Activated B cell treated with CpG ODN at 0.5 μM for 24 hours (primary cell): ENCODE measurements around the gene NDST1. TPM values are rescaled to one million over a fixed set of nuclear protein-coding genes. Genes with fewer than 3 reads are reported as not detected.

Source experiments
- ATAC-seq: fragments of 200-7000 bp; cut with Tn5 transposase; one replicate; pipeline ENCODE4 v1.10.0; 2021; ENCODE audit warnings: low read depth, mild to moderate bottlenecking, moderate library complexity
- CTCF ChIA-PET: fragments of 350-600 bp; sonication (Branson Sonifier 250); formaldehyde crosslinking; loops from one replicate; lab custom pipeline; 2021; ENCODE audit warnings: antibody characterized with exemption; lab: Charles Lee
- POLR2A ChIA-PET: fragments of 350-600 bp; sonication (Branson Sonifier 250); formaldehyde crosslinking; loops from one replicate; lab custom pipeline; 2021; ENCODE audit warnings: antibody characterized with exemption; lab: Charles Lee
- DNase-seq: peaks from one replicate; pipeline ENCODE4 v3.0.0; 2022
- H3K27ac Mint-ChIP-seq: one replicate; pipeline ENCODE4 v1.8.0; 2020; ENCODE audit warnings: mixed read lengths
- H3K27me3 Mint-ChIP-seq: one replicate; pipeline ENCODE4 v1.8.0; 2021; ENCODE audit warnings: mixed read lengths
- H3K36me3 Mint-ChIP-seq: one replicate; pipeline ENCODE4 v1.8.0; 2021; ENCODE audit warnings: low read depth, mixed read lengths
- H3K4me1 Mint-ChIP-seq: one replicate; pipeline ENCODE4 v1.8.0; 2021; ENCODE audit warnings: mixed read lengths
- H3K4me3 Mint-ChIP-seq: one replicate; pipeline ENCODE4 v1.8.0; 2020; ENCODE audit warnings: mild to moderate bottlenecking, mixed read lengths
- H3K9me3 Mint-ChIP-seq: one replicate; pipeline ENCODE4 v1.8.0; 2020; ENCODE audit warnings: mixed read lengths
- CTCF ChIP-seq: fragments of 200-600 bp; IDR thresholded peaks from one replicate; pipeline ENCODE4 v1.8.0; 2022; ENCODE audit warnings: antibody characterized with exemption, mild to moderate bottlenecking
- intact Hi-C: fragments of 100-400 bp; cut with micrococcal nuclease; formaldehyde crosslinking; loops from one replicate; pipeline ENCODE4 v1.15.1; 2024
- total RNA-seq: library from RNA; stranded (reverse); gene quantifications from 2 replicates; pipeline ENCODE4 v1.2.3, GENCODE V29; 2022

Gene NDST1
- total RNA-seq, 1 donor from 2014 or later, result 8.1 TPM

- H3K9me3 Mint-ChIP-seq, result peaks cover 2% of the 10 kb centered on the region
- ATAC-seq (no peak), DNase-seq (no peak)
- no peak overlapping the region for H3K27ac Mint-ChIP-seq
- CTCF ChIA-PET, result no interaction called here
- POLR2A ChIA-PET, result interaction anchor here (0.7 kb wide), 1 partner anchor 54 kb away, joined by 3 read pairs; no protein-coding TSS in a partner anchor
- TF ChIP-seq CTCF, result no peak
- intact Hi-C loops, result no loop called here
- H3K4me3 Mint-ChIP-seq, result no peak overlapping the region
- H3K36me3 Mint-ChIP-seq, result peaks cover 35% of the 10 kb centered on the region
- H3K27me3 Mint-ChIP-seq, result no peaks in the 10 kb centered on the region
- no peaks in the 10 kb centered on the region for H3K4me1 Mint-ChIP-seq
Measured at GRCh38 chr5:150541397-150541675, 33.4 kb downstream of the NDST1 start.

GRCh38 chr5:150541895-150542294 is 34.0 kb downstream of the NDST1 start:
- Mint-ChIP-seq H3K27ac (no peak overlapping the region), H3K9me3 (peaks cover 2% of the 10 kb centered on the region), H3K4me3 (no peak overlapping the region), H3K4me1 (no peaks in the 10 kb centered on the region), H3K36me3 (peaks cover 32% of the 10 kb centered on the region), H3K27me3 (no peaks in the 10 kb centered on the region)
- ATAC-seq, result no peak
- ChIA-PET POLR2A (interaction anchor here (0.7 kb wide), 1 partner anchor 55 kb away, joined by 3 read pairs; no protein-coding TSS in a partner anchor), CTCF (no interaction called here)
- DNase-seq, result no peak
- TF ChIP-seq CTCF, result no peak
- intact Hi-C loops, result no loop called here

GRCh38 chr5:150542933-150543445 is 35.1 kb downstream of the NDST1 start:
- Mint-ChIP-seq H3K27ac (no peak overlapping the region), H3K36me3 (peaks cover 22% of the 10 kb centered on the region), H3K27me3 (no peaks in the 10 kb centered on the region), H3K4me1 (no peaks in the 10 kb centered on the region), H3K4me3 (no peak overlapping the region), H3K9me3 (no peaks in the 10 kb centered on the region)
- CTCF ChIA-PET, result no interaction called here
- ATAC-seq (no peak), DNase-seq (no peak)
- no peak for TF ChIP-seq CTCF
- intact Hi-C loops, result no loop called here
- POLR2A ChIA-PET, result no interaction called here

- H3K36me3 Mint-ChIP-seq, result peaks cover 18% of the 10 kb centered on the region
- ATAC-seq (peak; percentile 100), DNase-seq (peak; percentile 58)
- intact Hi-C loops, result loop anchor here (1.0 kb wide), 1 partner anchor 85 kb away; no protein-coding TSS in a partner anchor
- ChIA-PET CTCF (interaction anchor here (1.4 to 2.4 kb wide), 6 partner anchors 11 to 89 kb away, joined by 4 to 28 read pairs (median 6); no protein-coding TSS in a partner anchor), POLR2A (interaction anchor here (0.6 kb wide), 1 partner anchor 65 kb away, joined by 4 read pairs; no protein-coding TSS in a partner anchor)
- no peaks in the 10 kb centered on the region for H3K4me1 Mint-ChIP-seq
- H3K9me3 Mint-ChIP-seq, result no peaks in the 10 kb centered on the region
- H3K27ac Mint-ChIP-seq, result no peak overlapping the region
- H3K4me3 Mint-ChIP-seq, result no peak overlapping the region
- TF ChIP-seq CTCF, result peak; percentile 32
- no peaks in the 10 kb centered on the region for H3K27me3 Mint-ChIP-seq
Measured at GRCh38 chr5:150544611-150545219, 36.8 kb downstream of the NDST1 start.

GRCh38 chr5:150545246-150545645 is 37.3 kb downstream of the NDST1 start:
- Mint-ChIP-seq H3K4me3 (no peak overlapping the region), H3K27ac (no peak overlapping the region), H3K36me3 (peaks cover 14% of the 10 kb centered on the region), H3K27me3 (no peaks in the 10 kb centered on the region), H3K4me1 (no peaks in the 10 kb centered on the region), H3K9me3 (no peaks in the 10 kb centered on the region)
- DNase-seq, result no peak
- CTCF ChIA-PET, result interaction anchor here (0.5 to 2.4 kb wide), 7 partner anchors 10 to 736 kb away, joined by 3 to 28 read pairs (median 5); no protein-coding TSS in a partner anchor
- POLR2A ChIA-PET, result interaction anchor here (0.7 kb wide), 1 partner anchor 65 kb away, joined by 3 read pairs; no protein-coding TSS in a partner anchor
- no peak for ATAC-seq
- peak; percentile 11 for TF ChIP-seq CTCF
- intact Hi-C loops, result no loop called here
